GM23338 (cell line): ENCODE measurements around the gene CEBPB. TPM values are rescaled to one million over a fixed set of nuclear protein-coding genes. Genes with fewer than 3 reads are reported as not detected.

Source experiments
- ATAC-seq: fragments of 200-7000 bp; cut with Tn5 transposase; 3 replicates; pipeline ENCODE4 v1.9.1; 2020
- DNase-seq: peaks from one replicate; pipeline ENCODE4 v3.0.0-alpha.2; 2015; ENCODE audit warnings: low spot score
- H2AFZ ChIP-seq: fragments of 200-600 bp; sonication (generic); 2 replicates; pipeline ENCODE4 v1.8.0; 2016; ENCODE audit warnings: antibody characterized with exemption, mild to moderate bottlenecking, moderate library complexity
- H3F3A ChIP-seq: fragments of 200-600 bp; sonication (generic); replicated peaks from 2 replicates; pipeline ENCODE4 v1.8.0; 2017; ENCODE audit warnings: antibody characterized with exemption, mixed run types, low read depth
- H3K27ac ChIP-seq: fragments of 200-600 bp; sonication (generic); 2 replicates; pipeline ENCODE4 v1.6.1; 2016; ENCODE audit warnings: low read depth
- H3K27me3 ChIP-seq: fragments of 200-600 bp; sonication (generic); 2 replicates; pipeline ENCODE4 v1.8.0; 2016; ENCODE audit warnings: mild to moderate bottlenecking, mixed run types, moderate library complexity; ENCODE audit not compliant: insufficient read depth
- H3K36me3 ChIP-seq: fragments of 200-600 bp; sonication (generic); 2 replicates; pipeline ENCODE4 v1.8.0; 2016; ENCODE audit warnings: mild to moderate bottlenecking; ENCODE audit not compliant: insufficient read depth
- H3K4me1 ChIP-seq: fragments of 200-600 bp; sonication (generic); 2 replicates; pipeline ENCODE4 v1.8.0; 2016; ENCODE audit warnings: mild to moderate bottlenecking, moderate library complexity; ENCODE audit not compliant: insufficient read depth
- H3K4me2 ChIP-seq: fragments of 200-600 bp; sonication (generic); 2 replicates; pipeline ENCODE4 v1.7.1; 2017; ENCODE audit warnings: mixed run types
- H3K4me3 ChIP-seq: fragments of 200-600 bp; sonication (generic); 2 replicates; pipeline ENCODE4 v1.6.1; 2016; ENCODE audit warnings: mixed run types
- H3K79me2 ChIP-seq: fragments of 200-600 bp; sonication (generic); replicated peaks from 2 replicates; pipeline ENCODE4 v1.8.0; 2017; ENCODE audit warnings: mild to moderate bottlenecking; ENCODE audit not compliant: insufficient read depth
- H3K9me2 ChIP-seq: fragments of 200-600 bp; sonication (generic); 2 replicates; pipeline ENCODE4 v1.8.0; 2017; ENCODE audit not compliant: insufficient read depth
- H4K20me1 ChIP-seq: fragments of 200-600 bp; sonication (generic); replicated peaks from 2 replicates; pipeline ENCODE4 v1.8.0; 2017; ENCODE audit warnings: mild to moderate bottlenecking; ENCODE audit not compliant: insufficient read depth
- H3K27ac Mint-ChIP-seq: 2 replicates; pipeline ENCODE4 v1.8.0; 2020; ENCODE audit warnings: inconsistent platforms, mild to moderate bottlenecking, moderate library complexity, mixed read lengths
- H3K27me3 Mint-ChIP-seq: 3 replicates; pipeline ENCODE4 v1.8.0; 2022; ENCODE audit warnings: low read depth, mild to moderate bottlenecking, moderate library complexity, mixed read lengths, inconsistent platforms; ENCODE audit not compliant: insufficient read depth, poor library complexity
- H3K36me3 Mint-ChIP-seq: 3 replicates; pipeline ENCODE4 v1.8.0; 2021; ENCODE audit warnings: low read depth, mild to moderate bottlenecking, inconsistent platforms, moderate library complexity, mixed read lengths
- H3K4me1 Mint-ChIP-seq: 3 replicates; pipeline ENCODE4 v1.8.0; 2020; ENCODE audit warnings: mild to moderate bottlenecking, inconsistent platforms, mixed read lengths
- H3K4me3 Mint-ChIP-seq: 3 replicates; pipeline ENCODE4 v1.8.0; 2021; ENCODE audit warnings: moderate library complexity, mild to moderate bottlenecking, inconsistent platforms, mixed read lengths
- H3K9me3 Mint-ChIP-seq: 3 replicates; pipeline ENCODE4 v1.8.0; 2020; ENCODE audit warnings: moderate library complexity, mild to moderate bottlenecking, inconsistent platforms, mixed read lengths
- CTCF ChIP-seq, 2 experiments: fragments of 200-600 bp in 1 of 2; sonication (generic) in 1 of 2; conservative IDR thresholded peaks; 2 replicates each; pipeline versions ENCODE4 v1.5.1 to v1.6.1; 2016 to 2017; ENCODE audit warnings: antibody characterized with exemption in 2 of 2, low read depth in 2 of 2, mild to moderate bottlenecking in 2 of 2, moderate library complexity in 1 of 2
- EZH2 ChIP-seq: fragments of 200-600 bp; sonication (generic); IDR thresholded peaks from one replicate; pipeline ENCODE4 v1.8.0; 2017; ENCODE audit warnings: antibody characterized with exemption, mild to moderate bottlenecking, low read depth; ENCODE audit not compliant: unreplicated experiment
- EZH2phosphoT487 ChIP-seq: fragments of 200-600 bp; sonication (generic); IDR thresholded peaks from one replicate; pipeline ENCODE4 v1.8.1; 2018; ENCODE audit warnings: antibody characterized with exemption; ENCODE audit not compliant: unreplicated experiment
- NANOG ChIP-seq: IDR thresholded peaks from 2 replicates; pipeline ENCODE4 v1.6.1; 2016; ENCODE audit warnings: antibody characterized with exemption, borderline replicate concordance
- POLR2AphosphoS5 ChIP-seq: IDR thresholded peaks from 2 replicates; pipeline ENCODE4 v1.6.1; 2016; ENCODE audit warnings: antibody characterized with exemption, low read depth
- REST ChIP-seq: IDR thresholded peaks from one replicate; pipeline ENCODE4 v1.6.1; 2018; ENCODE audit warnings: antibody characterized with exemption; ENCODE audit not compliant: unreplicated experiment
- STAT1 ChIP-seq: IDR thresholded peaks from one replicate; pipeline ENCODE4 v1.6.1; 2016; ENCODE audit warnings: antibody characterized with exemption; ENCODE audit not compliant: unreplicated experiment
- ZNF114 ChIP-seq: fragments of 250-450 bp; sonication (Bioruptor Pico); IDR thresholded peaks from 2 replicates; pipeline ENCODE4 v1.5.0; 2020; ENCODE audit warnings: mild to moderate bottlenecking, moderate library complexity
- ZNF331 ChIP-seq: fragments of 250-450 bp; sonication (Bioruptor Pico); IDR thresholded peaks from 2 replicates; pipeline ENCODE4 v1.5.0; 2020; ENCODE audit warnings: low read depth, mild to moderate bottlenecking, moderate library complexity
- polyA plus RNA-seq: library from polyadenylated mRNA; unstranded; fragments of >200 nt; fragmentation: Nextera tagmentation; extraction: Ambion mirVana; gene quantifications from 2 replicates; pipeline ENCODE4 v1.2.1, GENCODE V29; 2016
- total RNA-seq: library from RNA; depleted of rRNA; stranded (reverse); fragments of >200 nt; shearing (Covaris generic); gene quantifications from 2 replicates; pipeline ENCODE4 v1.2.3, GENCODE V29; 2014

The CEBPB gene
- total and polyA plus RNA-seq, 2 experiments from 2014 or later: 20.6 to 25.4 TPM

GRCh38 chr20:50224052-50224451 lies 33.4 kb downstream of the CEBPB start:
- Histone ChIP-seq H2AFZ (peak overlapping the region; percentile 39; the same call in 1 of the 2 replicates), H3K4me3 (no peak overlapping the region), H3K4me1 (no peaks in the 10 kb centered on the region), H3K27ac (no peak overlapping the region), H3K27me3 (no peaks in the 10 kb centered on the region), H3K36me3 (no peaks in the 10 kb centered on the region), H3F3A (no peaks in the 10 kb centered on the region), H3K4me2 (no peak overlapping the region), H3K9me2 (no peaks in the 10 kb centered on the region), H3K79me2 (no peaks in the 10 kb centered on the region), H4K20me1 (no peaks in the 10 kb centered on the region)
- Mint-ChIP-seq H3K9me3 (no peaks in the 10 kb centered on the region), H3K27me3 (peaks cover 10% of the 10 kb centered on the region), H3K4me1 (peaks cover 4% of the 10 kb centered on the region; the same call in 1 of the 3 replicates), H3K36me3 (no peaks in the 10 kb centered on the region), H3K27ac (no peak overlapping the region), H3K4me3 (no peak overlapping the region)
- no peak for ATAC-seq
- no peak for TF ChIP-seq CTCF (conservative IDR thresholded peaks at IDR 0.05; ENCODE audit: low read depth in 2 of 2)
- TF ChIP-seq REST: no peak
- TF ChIP-seq STAT1: no peak
- TF ChIP-seq POLR2AphosphoS5: no peak
- no peak for TF ChIP-seq EZH2
- no peak for TF ChIP-seq ZNF331
- no peak for TF ChIP-seq NANOG
- no peak for TF ChIP-seq ZNF114
- no peak for DNase-seq

- TF ChIP-seq ZNF114 (no peak), CTCF (conservative IDR thresholded peaks at IDR 0.05; ENCODE audit: low read depth in 2 of 2) (peak; percentile 34 to 38), EZH2phosphoT487 (no peak)
- Histone ChIP-seq H3K4me3 (no peak overlapping the region), H3F3A (no peaks in the 10 kb centered on the region), H3K36me3 (no peaks in the 10 kb centered on the region), H3K27me3 (no peaks in the 10 kb centered on the region), H3K9me2 (no peaks in the 10 kb centered on the region), H2AFZ (peak overlapping the region; percentile 39), H3K4me1 (no peaks in the 10 kb centered on the region), H4K20me1 (no peaks in the 10 kb centered on the region), H3K4me2 (no peak overlapping the region), H3K27ac (no peak overlapping the region), H3K79me2 (no peaks in the 10 kb centered on the region)
- no peak overlapping the region for H3K4me3 Mint-ChIP-seq
- ATAC-seq: peak; percentile 71
- H3K27ac Mint-ChIP-seq: no peak overlapping the region
- H3K9me3 Mint-ChIP-seq: no peaks in the 10 kb centered on the region
- peak; percentile 47 for DNase-seq
- H3K27me3 Mint-ChIP-seq: peaks cover 8% of the 10 kb centered on the region
- H3K36me3 Mint-ChIP-seq: no peaks in the 10 kb centered on the region
- peaks cover 4% of the 10 kb centered on the region; the same call in 1 of the 3 replicates for H3K4me1 Mint-ChIP-seq
Observed at GRCh38 chr20:50224531-50225255, 34.1 kb downstream of the CEBPB start.
